AG09319 (cell line): Measurements from ENCODE around the gene STRIP1.

Experiments used
- DNase-seq: peaks from one replicate; pipeline ENCODE4 v3.0.0-alpha.2; 2010; ENCODE audit warnings: low read depth; ENCODE audit errors: extremely low read depth
- CTCF ChIP-seq: IDR thresholded peaks from 2 replicates; pipeline ENCODE4 v1.5.1; 2011; ENCODE audit warnings: low read depth, mild to moderate bottlenecking, inconsistent platforms, low read length, moderate library complexity

Gene STRIP1

GRCh38 chr1:110002695-110003094 is 31.7 kb upstream of the STRIP1 start:
- DNase-seq = no peak
- no peak for TF ChIP-seq CTCF

GRCh38 chr1:110003747-110004428 is 30.5 kb upstream of the STRIP1 start:
- DNase-seq = peak; percentile 96
- no peak for TF ChIP-seq CTCF

GRCh38 chr1:110004583-110004982 is 29.8 kb upstream of the STRIP1 start:
- no peak for TF ChIP-seq CTCF
- DNase-seq = no peak

- TF ChIP-seq CTCF = no peak
- no peak for DNase-seq
Measured at GRCh38 chr1:110005971-110006370, 28.5 kb upstream of the STRIP1 start.

GRCh38 chr1:110006516-110006915 is 27.9 kb upstream of the STRIP1 start:
- no peak for TF ChIP-seq CTCF

GRCh38 chr1:110007046-110007830 is 27.2 kb upstream of the STRIP1 start:
- TF ChIP-seq CTCF = no peak
- DNase-seq = no peak

More at GRCh38 chr1:110006516-110006915, 27.9 kb upstream of the STRIP1 start:
- no peak for DNase-seq

GRCh38 chr1:110008971-110009565 is 25.4 kb upstream of the STRIP1 start:
- DNase-seq = no peak
- no peak for TF ChIP-seq CTCF
